ACC112 (cell line): ENCODE measurements around the gene NR2F1-AS1.

Source experiments
- H2AFZ ChIP-seq: fragments of 200-600 bp; sonication (generic); one replicate; pipeline ENCODE4 v1.6.0; 2017; ENCODE audit warnings: antibody characterized with exemption, low read length; ENCODE audit not compliant: unreplicated experiment
- H3K27ac ChIP-seq: fragments of 200-600 bp; sonication (generic); 2 replicates; pipeline ENCODE4 v1.5.1; 2014; ENCODE audit warnings: low read depth, mild to moderate bottlenecking, antibody characterized with exemption, low read length, moderate library complexity
- H3K27me3 ChIP-seq: fragments of 200-600 bp; sonication (generic); 2 replicates; pipeline ENCODE4 v1.6.1; 2014; ENCODE audit warnings: mild to moderate bottlenecking, antibody characterized with exemption, low read length, moderate library complexity, mixed read lengths; ENCODE audit not compliant: insufficient read depth
- H3K36me3 ChIP-seq: fragments of 200-600 bp; sonication (generic); 2 replicates; pipeline ENCODE4 v1.6.1; 2016; ENCODE audit warnings: mild to moderate bottlenecking, antibody characterized with exemption, low read length, moderate library complexity, mixed read lengths; ENCODE audit not compliant: insufficient read depth
- H3K4me1 ChIP-seq: fragments of 200-600 bp; sonication (generic); one replicate; pipeline ENCODE4 v1.6.1; 2016; ENCODE audit warnings: low read length, mixed read lengths; ENCODE audit not compliant: insufficient read depth, unreplicated experiment, control insufficient read depth
- H3K4me3 ChIP-seq: fragments of 200-600 bp; sonication (generic); 2 replicates; pipeline ENCODE4 v1.5.1; 2014; ENCODE audit warnings: mild to moderate bottlenecking, low read depth, low read length
- H3K79me2 ChIP-seq: fragments of 200-600 bp; sonication (generic); one replicate; pipeline ENCODE4 v1.6.0; 2016; ENCODE audit warnings: low read length; ENCODE audit not compliant: control insufficient read depth, unreplicated experiment, insufficient read depth

The NR2F1-AS1 gene

DNA sequence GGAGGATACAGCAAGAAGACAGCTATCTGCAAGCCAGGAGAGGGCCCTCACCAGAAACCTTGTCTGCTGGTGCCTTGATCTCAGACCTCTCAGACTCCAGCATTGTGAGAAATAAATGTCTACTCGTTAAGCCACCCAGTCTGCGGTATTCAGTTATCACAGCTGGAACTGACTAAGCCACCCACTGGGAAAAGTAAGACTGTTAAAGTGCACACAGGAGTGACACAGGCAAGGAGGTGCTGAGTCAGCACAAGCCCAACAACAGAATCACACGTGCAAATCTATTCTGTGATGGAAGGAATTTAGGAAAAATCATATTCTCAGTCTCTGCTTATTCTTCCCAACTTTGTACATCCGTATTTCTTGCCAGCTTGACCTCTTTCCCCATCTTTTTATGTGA lies 200.0 kb downstream of the NR2F1-AS1 start:
- Histone ChIP-seq H3K4me3 (no peak overlapping the region), H3K36me3 (no peaks in the 10 kb centered on the region), H3K27me3 (0 out of 2 replicates have a peak, but pooled peaks cover 3% of the 10 kb centered on the region), H3K27ac (no peak overlapping the region), H2AFZ (no peak overlapping the region), H3K79me2 (no peaks in the 10 kb centered on the region), H3K4me1 (no peaks in the 10 kb centered on the region)

DNA sequence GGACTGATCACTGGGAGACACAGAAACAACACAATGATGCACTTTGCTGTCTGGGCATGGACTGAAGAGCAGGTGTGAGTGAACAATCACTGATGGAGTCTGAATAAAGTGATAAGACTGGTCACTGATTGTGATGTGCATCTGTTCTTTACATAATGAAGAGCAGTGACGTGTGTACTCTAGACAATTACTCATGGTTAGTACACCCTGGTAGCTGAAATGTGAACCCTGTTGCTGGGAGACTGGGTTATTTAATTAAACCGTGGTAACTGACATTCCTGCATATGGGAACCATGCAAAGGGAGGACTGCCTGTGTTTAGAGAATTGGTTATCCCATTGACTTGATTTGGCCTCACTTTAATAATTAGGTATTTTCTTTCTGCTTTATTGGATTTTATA lies 202.9 kb downstream of the NR2F1-AS1 start:
- H2AFZ ChIP-seq = no peak overlapping the region
- H3K79me2 ChIP-seq = no peaks in the 10 kb centered on the region
- H3K4me1 ChIP-seq = no peaks in the 10 kb centered on the region
- H3K27me3 ChIP-seq = 0 out of 2 replicates have a peak, but pooled peaks cover 3% of the 10 kb centered on the region
- no peak overlapping the region for H3K4me3 ChIP-seq
- H3K27ac ChIP-seq = no peak overlapping the region
- no peaks in the 10 kb centered on the region for H3K36me3 ChIP-seq

DNA sequence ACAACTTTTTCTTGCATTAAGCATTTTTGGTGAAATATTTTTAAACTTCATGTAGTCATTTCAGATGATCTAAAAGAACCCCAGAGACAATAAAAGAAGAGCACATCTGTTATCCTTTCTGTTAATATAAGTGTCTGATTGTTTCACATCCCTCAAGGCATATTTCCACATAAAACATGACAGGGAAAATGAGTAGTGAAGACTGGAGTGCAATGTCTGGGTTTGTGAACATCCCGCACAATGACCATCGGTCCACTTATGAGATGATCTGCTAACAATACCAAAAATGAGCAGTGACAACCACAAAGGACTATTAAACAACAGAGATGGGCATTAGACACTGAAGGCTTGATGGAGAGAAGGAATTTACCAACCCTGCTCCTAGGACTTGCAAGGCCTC lies 209.1 kb downstream of the NR2F1-AS1 start:
- no peaks in the 10 kb centered on the region for H3K36me3 ChIP-seq
- no peak overlapping the region for H3K27ac ChIP-seq
- H3K4me3 ChIP-seq = no peak overlapping the region
- H2AFZ ChIP-seq = no peak overlapping the region
- no peaks in the 10 kb centered on the region for H3K4me1 ChIP-seq
- H3K27me3 ChIP-seq = no peaks in the 10 kb centered on the region
- no peaks in the 10 kb centered on the region for H3K79me2 ChIP-seq

DNA sequence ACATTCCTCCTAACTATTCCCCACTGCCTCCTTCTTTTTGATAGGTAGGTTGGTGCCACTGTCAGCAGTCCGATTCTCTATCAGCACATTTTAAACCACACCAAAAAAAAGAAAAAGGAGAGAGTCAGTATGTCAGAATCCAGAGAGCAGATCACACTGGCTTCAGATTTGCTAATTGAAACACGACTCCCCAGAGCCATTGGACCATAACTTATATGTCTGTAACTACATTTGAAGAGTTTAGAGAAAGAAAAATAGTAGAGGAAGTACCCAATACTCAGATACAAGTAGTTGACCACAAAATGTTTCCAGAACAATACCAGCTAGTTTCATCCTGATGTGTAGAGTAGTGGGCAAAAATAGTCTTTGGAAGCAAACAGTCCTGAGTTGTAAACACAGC lies 216.6 kb downstream of the NR2F1-AS1 start:
- peaks cover 16% of the 10 kb centered on the region for H3K4me1 ChIP-seq
- no peaks in the 10 kb centered on the region for H3K79me2 ChIP-seq
- H3K4me3 ChIP-seq = no peak overlapping the region
- no peaks in the 10 kb centered on the region for H3K36me3 ChIP-seq
- no peak overlapping the region for H3K27ac ChIP-seq
- H3K27me3 ChIP-seq = no peaks in the 10 kb centered on the region
- H2AFZ ChIP-seq = no peak overlapping the region

DNA sequence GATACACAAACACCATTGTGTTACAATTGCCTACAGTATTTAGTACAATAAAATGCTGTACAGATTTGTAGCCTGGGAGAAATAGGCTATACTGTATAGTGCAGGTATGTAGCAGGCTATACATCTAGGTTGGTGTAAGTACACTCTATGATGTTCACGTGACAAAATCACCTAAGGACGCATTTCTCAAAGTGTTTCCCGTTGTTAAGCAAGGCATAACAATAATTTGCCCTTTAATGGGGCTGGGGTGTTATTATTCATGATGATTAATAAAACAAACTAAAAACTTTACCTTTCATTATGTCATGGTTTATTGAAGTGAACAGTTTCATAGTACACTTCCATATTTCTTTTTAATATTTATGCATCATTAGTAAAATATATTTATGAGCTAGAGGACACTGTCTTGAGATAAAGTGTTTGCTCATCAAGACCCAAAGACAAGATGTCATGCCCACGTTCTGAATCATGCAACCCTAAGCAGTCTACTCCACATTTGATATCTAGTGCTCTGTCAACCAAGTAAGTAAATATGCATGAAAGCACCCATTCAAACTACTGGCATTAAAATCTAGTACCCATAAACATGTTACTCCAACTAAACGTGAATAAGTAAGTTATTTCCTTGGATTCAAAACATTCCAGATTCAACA lies 220.5 kb downstream of the NR2F1-AS1 start:
- Histone ChIP-seq H2AFZ (no peak overlapping the region), H3K4me3 (0 out of 2 replicates have a peak overlapping the region, but pooled peaks have one; percentile 52), H3K27me3 (no peaks in the 10 kb centered on the region), H3K79me2 (no peaks in the 10 kb centered on the region), H3K27ac (peak overlapping the region; percentile 94), H3K36me3 (no peaks in the 10 kb centered on the region), H3K4me1 (peaks cover 46% of the 10 kb centered on the region)

DNA sequence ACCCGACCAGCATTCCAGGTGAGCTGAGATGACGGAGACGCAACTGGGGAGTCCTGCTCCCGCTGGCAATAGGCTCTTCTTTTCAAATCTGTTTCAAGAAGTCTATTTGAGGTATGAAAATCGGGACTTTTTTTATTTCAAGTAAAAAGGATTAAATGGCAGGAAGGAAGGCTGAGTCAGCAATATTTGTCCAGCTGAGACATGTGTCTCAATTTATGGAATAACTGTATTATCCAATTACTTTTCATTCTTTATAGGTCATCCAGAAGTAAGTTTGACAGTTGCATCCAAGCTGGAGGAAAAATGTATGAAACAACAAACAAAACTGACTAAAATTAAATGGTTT lies 221.1 kb downstream of the NR2F1-AS1 start:
- H2AFZ ChIP-seq = peak overlapping the region; percentile 19
- no peaks in the 10 kb centered on the region for H3K27me3 ChIP-seq
- peaks cover 50% of the 10 kb centered on the region for H3K4me1 ChIP-seq
- H3K79me2 ChIP-seq = no peaks in the 10 kb centered on the region
- peak overlapping the region; percentile 52 for H3K4me3 ChIP-seq
- H3K27ac ChIP-seq = peak overlapping the region; percentile 94
- H3K36me3 ChIP-seq = no peaks in the 10 kb centered on the region
